Measurements from ENCODE around the gene TBCCD1.
"Not testable (repeated sequence)": the region's sequence is repeated elsewhere in the genome, so short reads cannot be mapped to it uniquely, and the experiment has no call there.

The TBCCD1 gene

DNA sequence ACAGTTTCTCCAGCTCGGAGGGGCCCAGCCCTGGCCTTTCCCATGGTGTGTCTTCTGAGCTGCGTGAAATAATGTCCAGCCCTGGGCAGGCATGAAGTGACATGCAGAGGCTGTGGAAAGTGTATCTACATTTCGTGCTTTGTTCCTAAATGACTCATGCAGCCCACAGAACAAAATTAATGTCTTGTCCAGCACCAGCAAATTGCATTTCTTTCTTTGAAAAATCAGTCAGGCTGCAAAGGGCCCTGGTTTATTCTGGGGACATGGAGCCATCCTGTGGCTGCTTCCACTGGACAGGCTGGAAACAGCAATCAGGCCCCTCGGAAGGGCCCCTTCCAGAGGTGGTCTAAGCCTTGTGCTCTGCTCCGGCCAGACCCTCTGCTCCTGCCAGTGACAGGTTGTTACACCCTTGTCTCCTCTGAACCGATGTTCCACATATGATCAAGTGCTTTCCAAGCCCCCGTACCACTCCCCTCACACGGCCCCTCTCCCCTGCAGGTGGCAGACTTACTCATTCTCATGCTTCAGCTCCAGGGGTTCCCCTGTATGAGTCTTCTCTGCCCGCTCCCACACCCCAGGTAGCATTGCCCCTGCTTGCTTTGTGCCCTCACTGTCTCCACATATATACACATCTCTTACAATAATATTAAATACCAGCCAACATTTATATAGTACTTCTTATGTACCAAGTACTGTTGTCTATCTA lies 56.6 kb downstream of the TBCCD1 start:
- no peak for DNase-seq (ENCODE audit: low read depth)
- no peak overlapping the region for H3K4me3 ChIP-seq (ENCODE audit: control insufficient read depth, low read depth, low read length)
- TF ChIP-seq, protein P1, sequence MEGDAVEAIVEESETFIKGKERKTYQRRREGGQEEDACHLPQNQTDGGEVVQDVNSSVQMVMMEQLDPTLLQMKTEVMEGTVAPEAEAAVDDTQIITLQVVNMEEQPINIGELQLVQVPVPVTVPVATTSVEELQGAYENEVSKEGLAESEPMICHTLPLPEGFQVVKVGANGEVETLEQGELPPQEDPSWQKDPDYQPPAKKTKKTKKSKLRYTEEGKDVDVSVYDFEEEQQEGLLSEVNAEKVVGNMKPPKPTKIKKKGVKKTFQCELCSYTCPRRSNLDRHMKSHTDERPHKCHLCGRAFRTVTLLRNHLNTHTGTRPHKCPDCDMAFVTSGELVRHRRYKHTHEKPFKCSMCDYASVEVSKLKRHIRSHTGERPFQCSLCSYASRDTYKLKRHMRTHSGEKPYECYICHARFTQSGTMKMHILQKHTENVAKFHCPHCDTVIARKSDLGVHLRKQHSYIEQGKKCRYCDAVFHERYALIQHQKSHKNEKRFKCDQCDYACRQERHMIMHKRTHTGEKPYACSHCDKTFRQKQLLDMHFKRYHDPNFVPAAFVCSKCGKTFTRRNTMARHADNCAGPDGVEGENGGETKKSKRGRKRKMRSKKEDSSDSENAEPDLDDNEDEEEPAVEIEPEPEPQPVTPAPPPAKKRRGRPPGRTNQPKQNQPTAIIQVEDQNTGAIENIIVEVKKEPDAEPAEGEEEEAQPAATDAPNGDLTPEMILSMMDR (IDR thresholded peaks at IDR 0.05; ENCODE audit: control insufficient read depth, insufficient read depth, low read depth, low read length, missing control alignments), result no peak

DNA sequence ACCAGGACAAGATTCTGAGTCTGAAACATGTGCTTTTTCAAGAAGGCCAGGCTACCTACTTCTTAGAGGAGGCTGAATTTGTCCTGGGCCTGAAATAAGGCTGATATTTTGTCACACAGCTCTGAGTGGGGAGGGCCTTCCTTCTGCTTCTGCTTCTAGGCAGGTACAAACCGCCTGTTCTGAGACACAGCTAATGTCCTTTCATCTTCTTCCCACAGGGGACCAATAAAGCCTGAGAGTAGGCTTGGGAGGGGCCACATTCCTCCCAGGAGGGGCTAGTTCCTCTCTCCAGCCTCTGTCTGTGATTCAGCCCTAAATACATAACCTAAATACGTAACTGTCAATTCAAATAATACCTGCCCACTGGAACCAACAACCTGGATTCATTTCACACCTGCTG lies 57.7 kb downstream of the TBCCD1 start:
- no peak overlapping the region for H3K4me3 ChIP-seq (ENCODE audit: control insufficient read depth, low read depth, low read length)
- TF ChIP-seq, protein P1 (IDR thresholded peaks at IDR 0.05; ENCODE audit: control insufficient read depth, insufficient read depth, low read depth, low read length, missing control alignments), result no peak
- DNase-seq (ENCODE audit: low read depth), result no peak

DNA sequence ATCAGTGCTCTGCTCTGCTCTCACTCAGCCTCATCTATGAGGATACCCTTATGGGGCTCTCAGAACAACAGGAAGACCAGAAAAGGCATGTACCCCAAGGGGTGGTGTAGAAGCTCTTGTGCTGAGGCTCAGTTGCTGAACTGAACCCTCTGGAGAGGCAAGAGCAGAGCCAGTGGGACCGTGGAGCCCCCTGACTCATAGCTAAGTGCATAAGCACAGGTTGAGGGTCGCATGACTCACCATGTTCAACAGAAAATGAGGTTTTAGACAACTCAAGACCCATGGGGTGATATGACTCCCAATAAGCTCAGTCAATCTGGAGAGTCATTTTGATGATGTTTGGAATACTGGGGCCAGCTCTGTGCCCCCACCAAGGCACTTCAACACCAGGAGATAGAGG lies 60.3 kb downstream of the TBCCD1 start:
- TF ChIP-seq, protein P1 (IDR thresholded peaks at IDR 0.05; ENCODE audit: control insufficient read depth, insufficient read depth, low read depth, low read length, missing control alignments), result no peak
- DNase-seq (ENCODE audit: low read depth), result no peak
- no peak overlapping the region for H3K4me3 ChIP-seq (ENCODE audit: control insufficient read depth, low read depth, low read length)

DNA sequence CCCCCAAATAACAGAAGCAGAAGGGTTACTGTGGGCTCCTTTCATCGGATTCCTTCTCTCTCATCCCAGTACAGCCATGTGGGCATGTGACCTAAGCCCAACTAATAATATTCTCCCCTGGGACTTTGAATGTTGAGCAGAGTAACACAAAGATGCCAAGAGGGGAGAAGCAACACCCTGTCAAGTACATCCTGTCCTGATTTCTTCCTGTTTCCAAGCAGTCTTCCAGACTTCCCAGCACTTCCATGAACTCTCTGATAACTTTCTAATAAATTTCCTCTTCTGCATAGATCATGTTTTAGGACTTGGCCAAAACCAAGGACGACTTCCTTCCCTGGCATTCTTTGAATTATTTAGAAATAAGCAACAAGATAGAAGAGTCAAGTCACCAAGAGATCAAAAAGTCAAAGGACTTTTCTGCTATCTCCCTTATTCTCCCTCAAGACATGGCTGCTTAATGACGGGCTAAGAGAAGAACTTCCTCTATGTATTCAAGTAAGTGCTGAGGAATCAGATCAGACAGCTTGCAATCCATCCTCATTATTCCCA lies 60.9 kb downstream of the TBCCD1 start:
- H3K4me3 ChIP-seq (ENCODE audit: control insufficient read depth, low read depth, low read length), result no peak overlapping the region
- no peak for DNase-seq (ENCODE audit: low read depth)
- TF ChIP-seq, protein P1 (IDR thresholded peaks at IDR 0.05; ENCODE audit: control insufficient read depth, insufficient read depth, low read depth, low read length, missing control alignments), result no peak

GRCh38 chr3:186502966-186503712 lies 64.0 kb downstream of the TBCCD1 start:
- TF ChIP-seq, protein P1 (IDR thresholded peaks at IDR 0.05; ENCODE audit: control insufficient read depth, insufficient read depth, low read depth, low read length, missing control alignments), result no peak
- DNase-seq (ENCODE audit: low read depth), result no peak
- no peak overlapping the region for H3K4me3 ChIP-seq (ENCODE audit: control insufficient read depth, low read depth, low read length)

- no peak for DNase-seq (ENCODE audit: low read depth)
- TF ChIP-seq, protein P1 (IDR thresholded peaks at IDR 0.05; ENCODE audit: control insufficient read depth, insufficient read depth, low read depth, low read length, missing control alignments), result no peak
- H3K4me3 ChIP-seq (ENCODE audit: control insufficient read depth, low read depth, low read length), result no peak overlapping the region
Observed at GRCh38 chr3:186502138-186502948, 64.8 kb downstream of the TBCCD1 start.

DNA sequence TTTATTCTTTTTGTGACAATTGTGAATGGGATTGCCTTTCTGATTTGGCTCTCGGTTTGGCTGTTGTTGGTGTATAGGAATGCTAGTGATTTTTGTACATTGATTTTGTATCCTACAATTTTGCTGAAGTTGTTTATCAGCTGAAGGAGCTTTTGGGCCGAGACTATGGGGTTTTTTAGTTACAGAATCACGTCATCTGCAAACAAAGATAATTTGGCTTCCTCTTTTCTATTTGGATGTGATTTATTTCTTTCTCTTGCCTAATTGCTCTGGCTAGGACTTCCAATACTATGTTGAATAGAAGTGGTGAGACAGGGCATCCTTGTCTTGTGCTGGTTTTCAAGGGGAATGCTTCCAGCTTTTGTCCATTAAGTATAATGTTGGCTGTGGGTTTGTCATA lies 67.2 kb downstream of the TBCCD1 start:
- DNase-seq (ENCODE audit: low read depth), result not testable (repeated sequence)

DNA sequence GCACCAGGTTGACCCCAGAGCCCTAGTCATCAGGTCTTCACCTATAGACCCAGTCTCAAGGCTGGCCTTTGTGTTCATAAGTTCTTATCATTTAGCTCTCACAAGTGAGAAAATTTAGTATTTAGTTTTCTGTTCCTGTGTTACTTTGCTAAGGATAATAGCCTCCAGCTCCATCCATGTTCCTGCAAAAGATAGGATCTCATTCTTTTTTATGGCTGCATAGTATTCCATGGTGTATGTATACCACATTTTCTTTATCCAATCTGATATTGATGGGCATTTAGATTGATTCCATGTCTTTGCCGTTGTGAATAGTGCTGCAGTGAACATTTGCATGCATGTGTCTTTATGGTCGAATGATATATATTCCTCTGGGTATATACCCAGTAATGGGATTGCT lies 69.1 kb downstream of the TBCCD1 start:
- H3K4me3 ChIP-seq (ENCODE audit: control insufficient read depth, low read depth, low read length); DNase-seq (ENCODE audit: low read depth): not testable (repeated sequence)

More for the DNA sequence above, 67.2 kb downstream of the TBCCD1 start:
- not testable (repeated sequence) for H3K4me3 ChIP-seq (ENCODE audit: control insufficient read depth, low read depth, low read length)
